Large intestine (tissue), 3 donors: ENCODE measurements around the gene THSD4. TPM values are rescaled to one million over a fixed set of nuclear protein-coding genes. Genes with fewer than 3 reads are reported as not detected.

ENCODE experiments used
- DNase-seq, 2 donors: peaks; one replicate each; pipeline versions ENCODE4 v3.0.0 to v3.0.0-alpha.2; 2013
- H3K27ac ChIP-seq: one replicate; pipeline ENCODE4 v1.5.1; 2013; ENCODE audit warnings: low read length
- H3K27me3 ChIP-seq: 2 replicates; pipeline ENCODE4 v1.6.1; 2013; ENCODE audit warnings: low read length; ENCODE audit not compliant: control insufficient read depth, insufficient read depth
- H3K36me3 ChIP-seq: 2 replicates; pipeline ENCODE4 v1.6.1; 2013; ENCODE audit warnings: low read length; ENCODE audit not compliant: control insufficient read depth, insufficient read depth
- H3K4me1 ChIP-seq: one replicate; pipeline ENCODE4 v1.6.1; 2013; ENCODE audit warnings: low read length; ENCODE audit not compliant: control insufficient read depth, insufficient read depth
- H3K4me3 ChIP-seq: one replicate; pipeline ENCODE4 v1.5.1; 2013; ENCODE audit warnings: low read length
- H3K9me3 ChIP-seq: one replicate; pipeline ENCODE4 v1.6.1; 2013; ENCODE audit warnings: mild to moderate bottlenecking, low read depth, low read length, moderate library complexity; ENCODE audit not compliant: control insufficient read depth
- WGBS: methylation state at CpG from one replicate; pipeline ENCODE4 v1.1.5; 2013; ENCODE audit warnings: low lambda C conversion rate; ENCODE audit not compliant: insufficient coverage; 5-methylcytosine and 5-hydroxymethylcytosine counted together
- polyA plus RNA-seq: library from polyadenylated mRNA; unstranded; fragments of 120-200 nt; gene quantifications from one replicate; pipeline ENCODE4 v1.2.1, GENCODE V29; 2013

THSD4 gene
- polyA plus RNA-seq, 1 donor = 17.5 TPM

GRCh38 chr15:71301958-71302621 is 186.8 kb downstream of the THSD4 start:
- no CpG with 5 or more reads among the region's 5 CpGs for WGBS
- no peaks in the 10 kb centered on the region for H3K27me3 ChIP-seq
- H3K36me3 ChIP-seq = no peaks in the 10 kb centered on the region
- no peak overlapping the region for H3K27ac ChIP-seq
- no peak overlapping the region for H3K4me3 ChIP-seq
- no peak for DNase-seq
- no peaks in the 10 kb centered on the region for H3K9me3 ChIP-seq
- no peaks in the 10 kb centered on the region for H3K4me1 ChIP-seq

GRCh38 chr15:71302861-71303410 is 187.7 kb downstream of the THSD4 start:
- H3K9me3 ChIP-seq = no peaks in the 10 kb centered on the region
- H3K4me1 ChIP-seq = no peaks in the 10 kb centered on the region
- H3K36me3 ChIP-seq = no peaks in the 10 kb centered on the region
- H3K4me3 ChIP-seq = no peak overlapping the region
- H3K27ac ChIP-seq = no peak overlapping the region
- DNase-seq = no peak
- H3K27me3 ChIP-seq = no peaks in the 10 kb centered on the region
- WGBS = no CpG with 5 or more reads among the region's 6 CpGs

GRCh38 chr15:71303977-71304376 is 188.7 kb downstream of the THSD4 start:
- no peak for DNase-seq
- no peak overlapping the region for H3K4me3 ChIP-seq
- no CpG with 5 or more reads among the region's 2 CpGs for WGBS
- H3K9me3 ChIP-seq = no peaks in the 10 kb centered on the region
- no peaks in the 10 kb centered on the region for H3K36me3 ChIP-seq
- no peak overlapping the region for H3K27ac ChIP-seq
- H3K4me1 ChIP-seq = no peaks in the 10 kb centered on the region
- H3K27me3 ChIP-seq = no peaks in the 10 kb centered on the region

GRCh38 chr15:71304681-71305080 is 189.4 kb downstream of the THSD4 start:
- no peaks in the 10 kb centered on the region for H3K9me3 ChIP-seq
- H3K27ac ChIP-seq = no peak overlapping the region
- H3K4me3 ChIP-seq = no peak overlapping the region
- H3K27me3 ChIP-seq = no peaks in the 10 kb centered on the region
- no peaks in the 10 kb centered on the region for H3K4me1 ChIP-seq
- no peak for DNase-seq
- no peaks in the 10 kb centered on the region for H3K36me3 ChIP-seq
- 100% methylated on average over 3 of the region's 4 CpGs for WGBS

- H3K36me3 ChIP-seq = no peaks in the 10 kb centered on the region
- no peak overlapping the region for H3K4me3 ChIP-seq
- H3K27me3 ChIP-seq = no peaks in the 10 kb centered on the region
- H3K9me3 ChIP-seq = no peaks in the 10 kb centered on the region
- H3K27ac ChIP-seq = no peak overlapping the region
- H3K4me1 ChIP-seq = no peaks in the 10 kb centered on the region
- no peak for DNase-seq
Measured at GRCh38 chr15:71306538-71306937, 191.3 kb downstream of the THSD4 start.

GRCh38 chr15:71312194-71312708 is 197.0 kb downstream of the THSD4 start:
- WGBS = 95% methylated on average over 4 of the region's 8 CpGs
- no peaks in the 10 kb centered on the region for H3K4me1 ChIP-seq
- no peaks in the 10 kb centered on the region for H3K36me3 ChIP-seq
- H3K9me3 ChIP-seq = peaks cover 2% of the 10 kb centered on the region
- H3K27me3 ChIP-seq = no peaks in the 10 kb centered on the region
- no peak overlapping the region for H3K27ac ChIP-seq
- H3K4me3 ChIP-seq = no peak overlapping the region
- DNase-seq = no peak

GRCh38 chr15:71312731-71313460 is 197.6 kb downstream of the THSD4 start:
- no peak overlapping the region for H3K4me3 ChIP-seq
- no peaks in the 10 kb centered on the region for H3K4me1 ChIP-seq
- H3K9me3 ChIP-seq = peaks cover 2% of the 10 kb centered on the region
- H3K27me3 ChIP-seq = no peaks in the 10 kb centered on the region
- H3K27ac ChIP-seq = no peak overlapping the region
- H3K36me3 ChIP-seq = no peaks in the 10 kb centered on the region
- DNase-seq = no peak
- WGBS = no CpG with 5 or more reads among the region's 6 CpGs

GRCh38 chr15:71313806-71314205 is 198.5 kb downstream of the THSD4 start:
- peaks cover 2% of the 10 kb centered on the region for H3K9me3 ChIP-seq
- DNase-seq = no peak
- 80% methylated on average over 1 of the region's 3 CpGs for WGBS
- no peaks in the 10 kb centered on the region for H3K27me3 ChIP-seq
- H3K4me1 ChIP-seq = no peaks in the 10 kb centered on the region
- H3K4me3 ChIP-seq = no peak overlapping the region
- no peaks in the 10 kb centered on the region for H3K36me3 ChIP-seq
- H3K27ac ChIP-seq = no peak overlapping the region

- WGBS = no CpG with 5 or more reads among the region's 2 CpGs
- peaks cover 2% of the 10 kb centered on the region for H3K9me3 ChIP-seq
- DNase-seq = no peak
- H3K27me3 ChIP-seq = no peaks in the 10 kb centered on the region
- no peak overlapping the region for H3K4me3 ChIP-seq
- no peaks in the 10 kb centered on the region for H3K36me3 ChIP-seq
- no peak overlapping the region for H3K27ac ChIP-seq
- H3K4me1 ChIP-seq = no peaks in the 10 kb centered on the region
Measured at GRCh38 chr15:71314956-71315537, 199.8 kb downstream of the THSD4 start.

- WGBS = no CpG with 5 or more reads among the region's 1 CpG
- no peak overlapping the region for H3K27ac ChIP-seq
- no peaks in the 10 kb centered on the region for H3K27me3 ChIP-seq
- H3K9me3 ChIP-seq = no peaks in the 10 kb centered on the region
- no peak overlapping the region for H3K4me3 ChIP-seq
- H3K36me3 ChIP-seq = no peaks in the 10 kb centered on the region
- DNase-seq = no peak
- no peaks in the 10 kb centered on the region for H3K4me1 ChIP-seq
Measured at GRCh38 chr15:71316911-71317310, 201.6 kb downstream of the THSD4 start.
